Activated T-cell treated with anti-CD3 and anti-CD28 coated beads, Interleukin-2, amount 50 U/mL, for 1 hour (primary cell): ENCODE results near the gene TUFT1.

ENCODE experiments used
- DNase-seq: peaks from one replicate; pipeline ENCODE4 v3.0.0-alpha.2; 2020

TUFT1 gene

GRCh38 chr1:151540021-151540981 is at the start of gene TUFT1:
TSS of gene TUFT1 (plus strand) at chr1:151540309. CDS start at chr1:151540367, 58 bp downstream.
- DNase-seq, result peak; percentile 96

- no peak for DNase-seq
Measured at GRCh38 chr1:151491641-151492040, 48.5 kb upstream of the TUFT1 start.

GRCh38 chr1:151492120-151492519 is 48.0 kb upstream of the TUFT1 start:
- no peak for DNase-seq

GRCh38 chr1:151493042-151493441 is 47.1 kb upstream of the TUFT1 start:
- no peak for DNase-seq

- DNase-seq, result no peak
Measured at GRCh38 chr1:151494741-151495281, 45.3 kb upstream of the TUFT1 start.

GRCh38 chr1:151495316-151495715 is 44.8 kb upstream of the TUFT1 start:
- DNase-seq, result no peak

- no peak for DNase-seq
Measured at GRCh38 chr1:151499365-151499764, 40.7 kb upstream of the TUFT1 start.

GRCh38 chr1:151499930-151500329 is 40.2 kb upstream of the TUFT1 start:
- no peak for DNase-seq

- no peak for DNase-seq
Measured at GRCh38 chr1:151501474-151501873, 38.6 kb upstream of the TUFT1 start.

- no peak for DNase-seq
Measured at GRCh38 chr1:151502035-151502700, 37.9 kb upstream of the TUFT1 start.

- DNase-seq, result no peak
Measured at GRCh38 chr1:151502859-151503780, 37.0 kb upstream of the TUFT1 start.

- DNase-seq, result no peak
Measured at GRCh38 chr1:151504252-151504651, 35.9 kb upstream of the TUFT1 start.

GRCh38 chr1:151504759-151505158 is 35.4 kb upstream of the TUFT1 start:
- DNase-seq, result no peak

- no peak for DNase-seq
Measured at GRCh38 chr1:151508833-151509232, 31.3 kb upstream of the TUFT1 start.

- no peak for DNase-seq
Measured at GRCh38 chr1:151509350-151510019, 30.6 kb upstream of the TUFT1 start.

- no peak for DNase-seq
Measured at GRCh38 chr1:151510020-151510405, 30.1 kb upstream of the TUFT1 start.

GRCh38 chr1:151510614-151510956 is 29.5 kb upstream of the TUFT1 start:
- DNase-seq, result no peak

GRCh38 chr1:151510957-151511635 is 29.0 kb upstream of the TUFT1 start, which contains the start of gene CGN:
TSS of gene CGN (plus strand) at chr1:151511387. CDS start at chr1:151518520, 7,133 bp downstream.
- DNase-seq, result peak; percentile 87

- no peak for DNase-seq
Measured at GRCh38 chr1:151511636-151512215, 28.4 kb upstream of the TUFT1 start.

GRCh38 chr1:151512326-151512725 is 27.8 kb upstream of the TUFT1 start:
- DNase-seq, result no peak
